PC-3 (cell line): Measurements from ENCODE around the gene CTBP2. TPM values are rescaled to one million over a fixed set of nuclear protein-coding genes. Genes with fewer than 3 reads are reported as not detected.

ENCODE experiments used
- ATAC-seq: fragments of 200-7000 bp; cut with Tn5 transposase; 2 replicates; pipeline ENCODE4 v1.9.1; 2020; ENCODE audit warnings: mild to moderate bottlenecking, moderate library complexity
- BruUV-seq: library from RNA; stranded (reverse); fragments of 400-500 nt; replicated peaks from 2 replicates; lab custom pipeline; 2021; lab: Mats Ljungman, UMichigan
- CTCF ChIA-PET: fragments of 300-600 bp; sonication (Branson Sonifier 250); formaldehyde crosslinking; loops from one replicate; lab custom pipeline; 2022; ENCODE audit warnings: antibody characterized with exemption; lab: Charles Lee
- POLR2A ChIA-PET: fragments of 300-600 bp; sonication (Branson Sonifier 250); formaldehyde crosslinking; loops from one replicate; lab custom pipeline; 2022; ENCODE audit warnings: antibody characterized with exemption; ENCODE audit not compliant: unreplicated experiment; lab: Charles Lee
- DNase-seq: peaks from one replicate; pipeline ENCODE4 v3.0.0-alpha.2; 2015
- H2AFZ ChIP-seq: fragments of 300-600 bp; sonication (generic); 2 replicates; pipeline ENCODE4 v1.6.0; 2016; ENCODE audit warnings: antibody characterized with exemption, low read length
- H3F3A ChIP-seq: fragments of 300-600 bp; sonication (generic); one replicate; pipeline ENCODE4 v1.6.0; 2017; ENCODE audit warnings: antibody characterized with exemption, low read length, control low read depth, mild to moderate bottlenecking; ENCODE audit not compliant: unreplicated experiment
- H3K27ac ChIP-seq: fragments of 300-600 bp; sonication (generic); 2 replicates; pipeline ENCODE4 v1.5.1; 2016; ENCODE audit warnings: mild to moderate bottlenecking, low read length
- H3K27me3 ChIP-seq: fragments of 300-600 bp; sonication (generic); 2 replicates; pipeline ENCODE4 v1.6.1; 2016; ENCODE audit warnings: low read length, mixed read lengths
- H3K36me3 ChIP-seq: fragments of 300-600 bp; sonication (generic); 2 replicates; pipeline ENCODE4 v1.6.1; 2016; ENCODE audit warnings: low read depth, mixed run types, low read length, mixed read lengths
- H3K4me1 ChIP-seq: fragments of 300-600 bp; sonication (generic); 2 replicates; pipeline ENCODE4 v1.5.1; 2016; ENCODE audit warnings: low read length; ENCODE audit not compliant: insufficient read depth
- H3K4me2 ChIP-seq: fragments of 300-600 bp; sonication (generic); 2 replicates; pipeline ENCODE4 v1.6.0; 2016; ENCODE audit warnings: low read length
- H3K4me3 ChIP-seq: fragments of 300-600 bp; sonication (generic); 2 replicates; pipeline ENCODE4 v1.5.1; 2016; ENCODE audit warnings: mild to moderate bottlenecking, low read length, mixed read lengths
- H3K79me2 ChIP-seq: fragments of 300-600 bp; sonication (generic); 2 replicates; pipeline ENCODE4 v1.6.1; 2017; ENCODE audit warnings: low read length, mixed read lengths
- H3K9ac ChIP-seq: fragments of 300-600 bp; sonication (generic); 2 replicates; pipeline ENCODE4 v1.6.0; 2016; ENCODE audit warnings: mild to moderate bottlenecking, low read length
- H3K9me2 ChIP-seq: fragments of 300-600 bp; sonication (generic); replicated peaks from 2 replicates; pipeline ENCODE4 v1.6.1; 2016; ENCODE audit warnings: mixed run types, low read length, mixed read lengths
- H3K9me3 ChIP-seq: fragments of 300-600 bp; sonication (generic); 2 replicates; pipeline ENCODE4 v1.6.1; 2016; ENCODE audit warnings: low read length, mixed read lengths
- H4K20me1 ChIP-seq: fragments of 300-600 bp; sonication (generic); 2 replicates; pipeline ENCODE4 v1.6.1; 2016; ENCODE audit warnings: low read length, mixed read lengths
- EZH2 ChIP-seq: fragments of 300-600 bp; sonication (generic); IDR thresholded peaks from one replicate; pipeline ENCODE4 v1.6.1; 2017; ENCODE audit warnings: antibody characterized with exemption, mild to moderate bottlenecking, low read length; ENCODE audit not compliant: unreplicated experiment
- EZH2phosphoT487 ChIP-seq: fragments of 300-600 bp; sonication (generic); IDR thresholded peaks from 2 replicates; pipeline ENCODE4 v1.6.1; 2018; ENCODE audit warnings: mild to moderate bottlenecking, antibody characterized with exemption, low read length, borderline replicate concordance
- intact Hi-C: fragments of 100-400 bp; cut with micrococcal nuclease; formaldehyde crosslinking; loops from 2 replicates; pipeline ENCODE4 v1.9.0; 2023
- total RNA-seq: library from RNA; depleted of rRNA; stranded (reverse); fragments of >200 nt; gene quantifications from 2 replicates; pipeline ENCODE4 v1.2.3, GENCODE V29; 2014
- TF ChIP-seq, protein P1 (sequence below): fragments of 300-600 bp; sonication (generic); conservative IDR thresholded peaks from 2 replicates; pipeline ENCODE4 v1.5.1; 2017; ENCODE audit warnings: antibody characterized with exemption, low read depth, mild to moderate bottlenecking, low read length

CTBP2 gene
- total RNA-seq, 1 experiment from 2014 or later: 78.9 TPM

DNA sequence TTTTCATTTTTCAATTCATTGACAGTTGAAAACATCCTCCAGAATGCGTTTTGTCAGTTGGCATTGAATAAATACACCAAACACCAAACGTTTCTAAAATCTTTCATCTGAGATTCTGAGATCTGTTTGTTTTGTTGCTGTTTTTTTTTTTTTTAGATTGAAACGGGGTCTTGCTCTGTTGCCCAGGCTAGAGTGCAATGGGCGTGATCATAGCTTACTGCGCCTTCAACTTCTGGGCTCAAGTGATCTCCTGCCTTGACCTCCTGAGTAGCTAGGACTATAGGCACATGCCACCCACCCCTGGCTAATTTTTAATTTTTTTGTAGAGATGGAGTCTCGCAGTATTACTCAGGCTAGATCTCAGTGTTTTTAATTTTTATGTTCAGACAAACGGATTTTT lies 187.7 kb downstream of the CTBP2 start:
- Histone ChIP-seq H3K9me2 (no peaks in the 10 kb centered on the region), H3K27ac (no peak overlapping the region), H3F3A (no peaks in the 10 kb centered on the region), H3K9ac (no peak overlapping the region), H3K4me3 (no peak overlapping the region), H3K4me2 (no peak overlapping the region), H2AFZ (no peak overlapping the region), H3K9me3 (no peaks in the 10 kb centered on the region), H3K79me2 (peaks cover 9% of the 10 kb centered on the region; the same call in 1 of the 2 replicates), H3K27me3 (no peaks in the 10 kb centered on the region), H4K20me1 (no peaks in the 10 kb centered on the region), H3K36me3 (peaks cover 5% of the 10 kb centered on the region), H3K4me1 (no peaks in the 10 kb centered on the region)
- POLR2A ChIA-PET: no interaction called here
- DNase-seq (no peak), ATAC-seq (no peak)
- intact Hi-C loops: no loop called here
- no TSS peak for BruUV-seq
- CTCF ChIA-PET: no interaction called here
- TF ChIP-seq, protein P1, sequence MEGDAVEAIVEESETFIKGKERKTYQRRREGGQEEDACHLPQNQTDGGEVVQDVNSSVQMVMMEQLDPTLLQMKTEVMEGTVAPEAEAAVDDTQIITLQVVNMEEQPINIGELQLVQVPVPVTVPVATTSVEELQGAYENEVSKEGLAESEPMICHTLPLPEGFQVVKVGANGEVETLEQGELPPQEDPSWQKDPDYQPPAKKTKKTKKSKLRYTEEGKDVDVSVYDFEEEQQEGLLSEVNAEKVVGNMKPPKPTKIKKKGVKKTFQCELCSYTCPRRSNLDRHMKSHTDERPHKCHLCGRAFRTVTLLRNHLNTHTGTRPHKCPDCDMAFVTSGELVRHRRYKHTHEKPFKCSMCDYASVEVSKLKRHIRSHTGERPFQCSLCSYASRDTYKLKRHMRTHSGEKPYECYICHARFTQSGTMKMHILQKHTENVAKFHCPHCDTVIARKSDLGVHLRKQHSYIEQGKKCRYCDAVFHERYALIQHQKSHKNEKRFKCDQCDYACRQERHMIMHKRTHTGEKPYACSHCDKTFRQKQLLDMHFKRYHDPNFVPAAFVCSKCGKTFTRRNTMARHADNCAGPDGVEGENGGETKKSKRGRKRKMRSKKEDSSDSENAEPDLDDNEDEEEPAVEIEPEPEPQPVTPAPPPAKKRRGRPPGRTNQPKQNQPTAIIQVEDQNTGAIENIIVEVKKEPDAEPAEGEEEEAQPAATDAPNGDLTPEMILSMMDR: no peak
- TF ChIP-seq EZH2phosphoT487 (no peak), EZH2 (no peak)

DNA sequence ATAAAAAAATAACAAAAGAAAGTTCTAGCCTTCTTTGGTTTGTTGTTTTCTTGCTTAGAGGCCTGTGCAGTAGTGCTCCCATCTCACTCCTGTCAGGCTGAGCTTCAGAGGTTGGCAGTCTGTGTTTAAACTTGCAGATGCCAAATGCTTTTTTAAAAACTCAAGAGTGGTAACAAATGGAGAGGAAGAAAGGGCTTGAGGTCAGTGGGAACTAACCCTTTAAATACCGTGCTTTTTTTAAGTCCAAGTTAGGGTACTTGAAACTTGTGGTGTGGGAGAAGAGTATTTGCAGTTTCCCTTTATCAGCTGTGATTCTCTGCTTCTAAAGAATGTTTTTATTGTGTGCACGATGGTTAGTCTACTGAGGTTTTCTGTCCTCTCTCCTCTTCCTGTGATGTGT lies 189.1 kb downstream of the CTBP2 start:
- DNase-seq (no peak), ATAC-seq (no peak)
- TF ChIP-seq EZH2 (no peak), EZH2phosphoT487 (no peak)
- TF ChIP-seq, protein P1: no peak
- Histone ChIP-seq H3K4me2 (no peak overlapping the region), H3K9me3 (no peaks in the 10 kb centered on the region), H3K9me2 (no peaks in the 10 kb centered on the region), H3K9ac (no peak overlapping the region), H4K20me1 (no peaks in the 10 kb centered on the region; the same call in 1 of the 2 replicates), H3K36me3 (peaks cover 5% of the 10 kb centered on the region), H3K79me2 (peaks cover 9% of the 10 kb centered on the region; the same call in 1 of the 2 replicates), H3K27me3 (no peaks in the 10 kb centered on the region), H2AFZ (no peak overlapping the region), H3K4me1 (no peaks in the 10 kb centered on the region), H3K27ac (no peak overlapping the region), H3K4me3 (no peak overlapping the region), H3F3A (no peaks in the 10 kb centered on the region)
- intact Hi-C loops: no loop called here
- no TSS peak for BruUV-seq
- ChIA-PET CTCF (no interaction called here), POLR2A (no interaction called here)

DNA sequence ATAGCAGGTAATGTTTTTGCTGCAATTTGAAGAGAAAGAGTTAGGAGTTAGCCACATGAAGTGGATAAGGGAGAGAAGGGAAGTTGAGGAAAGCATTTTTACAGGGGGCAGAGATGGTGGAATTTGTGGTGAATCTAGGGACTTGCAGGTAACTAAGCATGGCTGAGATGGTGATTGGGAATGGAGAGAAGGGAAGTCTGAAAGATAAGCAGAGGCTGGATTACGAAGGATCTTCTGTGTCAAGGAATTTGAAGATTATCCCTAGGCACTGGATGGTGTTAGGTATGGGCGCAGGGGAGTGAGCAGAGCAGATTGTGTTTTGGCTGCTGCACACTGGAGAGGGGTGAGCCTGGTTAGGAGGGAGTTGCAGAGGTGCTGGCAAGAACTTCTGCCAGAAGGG lies 193.1 kb downstream of the CTBP2 start:
- H3K4me1 ChIP-seq: no peaks in the 10 kb centered on the region
- no peak overlapping the region for H2AFZ ChIP-seq
- ChIA-PET POLR2A (no interaction called here), CTCF (no interaction called here)
- H3K36me3 ChIP-seq: no peaks in the 10 kb centered on the region; the same call in 1 of the 2 replicates
- H4K20me1 ChIP-seq: no peaks in the 10 kb centered on the region; the same call in 1 of the 2 replicates
- H3K27ac ChIP-seq: no peak overlapping the region
- H3K4me2 ChIP-seq: no peak overlapping the region
- no peaks in the 10 kb centered on the region for H3K9me3 ChIP-seq
- no peaks in the 10 kb centered on the region for H3F3A ChIP-seq
- TF ChIP-seq, protein P1: no peak
- TF ChIP-seq EZH2phosphoT487: no peak
- no peak for TF ChIP-seq EZH2
- ATAC-seq (no peak), DNase-seq (no peak)
- no TSS peak for BruUV-seq
- H3K27me3 ChIP-seq: no peaks in the 10 kb centered on the region
- intact Hi-C loops: no loop called here
- H3K79me2 ChIP-seq: peaks cover 33% of the 10 kb centered on the region
- no peak overlapping the region for H3K4me3 ChIP-seq
- no peaks in the 10 kb centered on the region for H3K9me2 ChIP-seq
- H3K9ac ChIP-seq: no peak overlapping the region
